Esophagus squamous epithelium (tissue), 4 donors: Measurements from ENCODE around the gene TSNAX.

Experiments
- POLR2A ChIP-seq, 4 donors: fragments of 450-650 bp; IDR thresholded peaks; one replicate each; pipeline ENCODE4 v1.6.1; 2017; ENCODE audit warnings: antibody characterized with exemption in 4 of 4, mild to moderate bottlenecking in 4 of 4, moderate library complexity in 3 of 4
- TF ChIP-seq, protein P1 (sequence below), 6 experiments: fragments of 450-650 bp in 4 of 6; fragments of 200-600 bp in 2 of 6; sonication (generic) in 2 of 6; IDR thresholded peaks; one replicate each; pipeline ENCODE4 v1.5.1; 2016 to 2019; ENCODE audit warnings: antibody characterized with exemption in 6 of 6, mild to moderate bottlenecking in 4 of 6, moderate library complexity in 4 of 6

DNA sequence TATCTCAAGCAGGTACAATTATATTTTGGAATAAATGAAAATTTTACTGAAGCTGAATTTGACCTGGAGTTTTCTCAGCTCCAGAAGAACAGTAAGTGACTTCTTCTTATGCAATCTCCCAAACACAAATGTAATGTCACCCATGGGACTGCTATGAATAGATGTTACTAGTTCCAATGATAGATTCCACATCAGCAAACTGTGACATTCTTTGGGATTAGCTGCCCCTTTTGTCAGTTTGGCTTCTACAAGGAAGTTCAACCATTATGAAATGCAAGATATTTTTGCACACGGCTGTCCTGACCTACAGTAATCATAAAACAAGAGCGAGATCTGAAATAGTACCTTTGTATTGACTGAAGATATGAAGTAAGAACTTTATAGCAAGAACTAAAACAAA lies 27.8 kb upstream of the TSNAX start:
- TF ChIP-seq POLR2A (IDR thresholded peaks at IDR 0.05) = no peak
- TF ChIP-seq, protein P1, sequence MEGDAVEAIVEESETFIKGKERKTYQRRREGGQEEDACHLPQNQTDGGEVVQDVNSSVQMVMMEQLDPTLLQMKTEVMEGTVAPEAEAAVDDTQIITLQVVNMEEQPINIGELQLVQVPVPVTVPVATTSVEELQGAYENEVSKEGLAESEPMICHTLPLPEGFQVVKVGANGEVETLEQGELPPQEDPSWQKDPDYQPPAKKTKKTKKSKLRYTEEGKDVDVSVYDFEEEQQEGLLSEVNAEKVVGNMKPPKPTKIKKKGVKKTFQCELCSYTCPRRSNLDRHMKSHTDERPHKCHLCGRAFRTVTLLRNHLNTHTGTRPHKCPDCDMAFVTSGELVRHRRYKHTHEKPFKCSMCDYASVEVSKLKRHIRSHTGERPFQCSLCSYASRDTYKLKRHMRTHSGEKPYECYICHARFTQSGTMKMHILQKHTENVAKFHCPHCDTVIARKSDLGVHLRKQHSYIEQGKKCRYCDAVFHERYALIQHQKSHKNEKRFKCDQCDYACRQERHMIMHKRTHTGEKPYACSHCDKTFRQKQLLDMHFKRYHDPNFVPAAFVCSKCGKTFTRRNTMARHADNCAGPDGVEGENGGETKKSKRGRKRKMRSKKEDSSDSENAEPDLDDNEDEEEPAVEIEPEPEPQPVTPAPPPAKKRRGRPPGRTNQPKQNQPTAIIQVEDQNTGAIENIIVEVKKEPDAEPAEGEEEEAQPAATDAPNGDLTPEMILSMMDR (IDR thresholded peaks at IDR 0.05) = no peak
